NCI-H748 (cell line): ENCODE results near the gene OR51A7.
"Not testable (repeated sequence)": the region's sequence is repeated elsewhere in the genome, so short reads cannot be mapped to it uniquely, and the experiment has no call there.

Experiments
- DNase-seq: peaks from one replicate; lab custom pipeline; 2025; ENCODE audit not compliant: unreplicated experiment; lab: John Stamatoyannopoulos, UW

The OR51A7 gene

DNA sequence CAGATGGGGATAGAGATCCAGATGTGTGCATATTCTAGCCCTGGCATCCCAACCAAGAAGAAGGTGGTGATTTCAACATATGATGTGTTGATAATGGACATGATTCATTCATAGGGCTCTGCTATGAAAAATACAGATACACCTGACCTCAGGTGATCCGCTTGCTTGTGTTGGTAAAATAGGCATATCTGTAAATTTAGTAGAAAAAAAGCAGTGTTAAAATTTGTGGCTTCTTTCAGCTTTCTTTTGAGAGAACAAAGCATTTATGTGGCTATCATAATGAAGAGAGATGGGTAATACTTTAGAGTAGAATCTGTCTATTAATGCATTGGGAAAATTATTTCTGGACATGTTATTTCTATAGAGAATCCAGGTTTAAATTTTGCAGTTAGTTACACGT is 52.0 kb downstream of the OR51A7 start, which contains the start of gene OR51A2:
OR51A2 (minus strand) TSS at position 101 of the 400 bp plus-strand sequence; CDS start at position 101, 0 bp downstream.
- not testable (repeated sequence) for DNase-seq

- no peak for DNase-seq
These were observed 53.8 kb downstream of the OR51A7 start for GRCh38 chr11:4957396-4957795.
